Right renal pelvis (tissue), 4 donors: ENCODE measurements around the gene SYT1. TPM values are rescaled to one million over a fixed set of nuclear protein-coding genes. Genes with fewer than 3 reads are reported as not detected.

ENCODE experiments used
- DNase-seq, 4 donors: peaks; one replicate each; pipeline ENCODE4 v3.0.0-alpha.2; 2013; ENCODE audit warnings: low read depth in 4 of 4, low spot score in 3 of 4, missing footprints in 1 of 4
- polyA plus RNA-seq, 4 donors: library from polyadenylated mRNA; unstranded; fragments of 120-200 nt; gene quantifications; one replicate each; pipeline ENCODE4 v1.2.1, GENCODE V29; 2013; ENCODE audit not compliant: insufficient read length in 4 of 4

SYT1 gene
- polyA plus RNA-seq, 4 donors = 17.0 to 25.3 (median 24.8) TPM

DNA sequence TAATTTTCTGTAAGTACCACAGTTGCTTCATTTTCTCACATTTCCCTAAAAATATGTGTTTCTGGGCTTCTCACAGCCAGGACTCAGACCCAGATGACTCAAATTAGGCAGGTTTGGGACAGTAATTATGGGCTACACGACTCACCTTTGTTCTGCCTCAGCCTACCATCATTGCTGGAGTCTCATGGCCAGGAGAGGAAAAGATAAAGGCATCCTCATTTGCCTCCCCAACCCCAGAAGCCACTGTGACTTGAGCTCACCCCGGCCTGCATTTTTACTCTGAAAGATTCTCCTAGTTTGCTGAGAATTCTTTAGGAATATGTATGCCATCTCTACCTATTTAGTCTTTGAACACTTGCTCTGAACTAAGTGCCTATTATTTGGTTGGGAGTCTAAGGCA lies 618.3 kb downstream of the SYT1 start:
- DNase-seq = no peak

GRCh38 chr12:79486154-79486553 lies 621.6 kb downstream of the SYT1 start:
- no peak for DNase-seq

- no peak for DNase-seq
Observed at GRCh38 chr12:79487386-79488110, 623.0 kb downstream of the SYT1 start.
